SHP77 (cell line): ENCODE data around the gene ISY1.
A peak's percentile ranks its signal among the peaks of the same experiment; 100 is the strongest.
"Not testable (repeated sequence)": the region's sequence is repeated elsewhere in the genome, so short reads cannot be mapped to it uniquely, and the experiment has no call there.

Source experiments
- DNase-seq, 2 experiments: peaks; one replicate each; lab custom pipeline; 2025; lab: John Stamatoyannopoulos, UW

The ISY1 gene

DNA sequence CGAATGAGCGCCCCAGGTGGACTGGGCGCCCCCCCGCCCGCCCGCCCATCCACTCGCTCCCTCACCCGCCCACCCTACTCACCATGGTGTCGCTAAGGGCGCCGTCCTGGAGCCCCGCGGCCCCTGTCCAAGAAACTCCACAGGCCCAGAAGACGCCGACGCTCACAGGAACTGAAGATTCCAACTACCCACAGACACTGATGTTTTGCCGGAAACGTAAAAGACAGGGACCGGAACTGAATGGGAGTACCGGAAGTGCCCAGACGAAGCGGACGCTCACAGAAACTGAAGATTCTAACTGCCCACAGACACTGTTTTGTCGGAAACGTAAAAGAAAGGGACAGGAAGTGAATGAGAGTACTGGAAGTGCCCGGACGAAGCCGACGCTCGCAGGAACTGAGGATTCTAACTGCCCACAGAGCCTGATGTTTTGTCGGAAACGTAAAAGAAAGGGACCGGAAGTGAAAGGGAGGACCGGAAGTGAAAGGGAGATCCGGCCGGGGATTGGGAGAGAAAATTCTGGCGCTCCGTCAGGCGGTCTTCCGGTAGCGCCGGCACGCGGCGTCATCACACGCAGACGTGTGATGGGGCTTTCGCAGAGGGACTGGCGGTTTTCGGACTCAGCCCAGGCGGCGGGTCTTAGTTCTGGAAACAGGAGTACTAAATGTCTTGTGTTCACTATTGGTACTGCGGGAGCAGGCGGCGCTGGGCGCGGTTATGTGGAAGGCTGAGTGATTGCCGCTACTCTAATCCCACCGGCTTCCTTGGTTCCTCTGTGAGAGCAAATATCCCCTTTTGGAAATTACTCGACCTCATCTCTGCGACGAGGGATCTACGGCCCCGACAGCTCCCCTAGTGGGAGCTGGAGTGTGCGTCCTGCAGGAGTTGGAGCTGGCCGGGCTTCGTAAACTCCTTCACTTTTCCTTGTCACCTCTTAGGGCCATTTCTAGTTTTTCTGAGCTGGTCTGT is at the start of gene ISY1:
TSS of gene ISY1 (minus strand) at position 173 of the 969 bp plus-strand sequence. CDS start at position 85, 88 bp downstream.
- peak; percentile 88 to 97 for DNase-seq

- no peak for DNase-seq
These were observed 46.6 kb upstream of the ISY1 start for GRCh38 chr3:129207479-129207878.

GRCh38 chr3:129205109-129205832 is 44.4 kb upstream of the ISY1 start:
- no peak for DNase-seq

GRCh38 chr3:129204473-129204872 is 43.6 kb upstream of the ISY1 start:
- no peak for DNase-seq

DNA sequence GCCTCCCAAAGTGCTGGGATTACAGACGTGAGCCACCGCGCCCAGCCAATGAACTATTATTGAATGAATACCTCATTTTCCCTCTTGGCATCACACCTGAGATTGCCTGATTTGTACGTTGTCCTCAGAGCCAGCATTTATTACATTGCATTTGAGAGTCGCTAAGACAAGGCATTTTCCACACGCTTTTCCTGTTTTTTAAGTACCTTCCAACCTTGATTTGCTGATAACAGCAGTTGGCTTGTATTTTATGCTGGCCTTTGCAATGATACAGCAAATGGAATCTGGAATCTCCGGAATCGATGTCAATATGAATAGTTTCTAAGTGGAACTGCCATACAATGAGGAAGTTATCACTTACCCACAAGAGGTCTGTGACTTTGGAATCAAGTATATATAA is 38.5 kb upstream of the ISY1 start:
- DNase-seq = no peak

DNA sequence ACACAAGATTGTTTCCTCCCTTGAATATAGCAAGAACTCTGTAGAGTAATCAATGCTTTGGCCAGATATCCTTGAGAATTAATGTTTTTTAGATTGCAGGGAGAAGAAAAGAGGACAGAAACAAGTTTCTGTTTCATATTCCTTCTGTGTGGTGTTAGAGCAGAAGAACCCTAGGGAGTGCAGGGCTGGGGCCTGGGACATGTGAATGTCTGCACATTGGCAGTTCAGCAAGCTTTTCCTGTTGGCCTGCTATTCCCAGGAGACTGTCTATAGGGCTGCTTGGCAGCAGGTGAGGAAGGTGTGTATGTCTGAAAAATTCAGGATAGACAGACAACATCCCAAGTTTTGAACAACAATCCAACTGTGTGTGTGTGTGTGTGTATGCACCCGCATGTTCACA is 36.5 kb upstream of the ISY1 start:
- no peak for DNase-seq

DNA sequence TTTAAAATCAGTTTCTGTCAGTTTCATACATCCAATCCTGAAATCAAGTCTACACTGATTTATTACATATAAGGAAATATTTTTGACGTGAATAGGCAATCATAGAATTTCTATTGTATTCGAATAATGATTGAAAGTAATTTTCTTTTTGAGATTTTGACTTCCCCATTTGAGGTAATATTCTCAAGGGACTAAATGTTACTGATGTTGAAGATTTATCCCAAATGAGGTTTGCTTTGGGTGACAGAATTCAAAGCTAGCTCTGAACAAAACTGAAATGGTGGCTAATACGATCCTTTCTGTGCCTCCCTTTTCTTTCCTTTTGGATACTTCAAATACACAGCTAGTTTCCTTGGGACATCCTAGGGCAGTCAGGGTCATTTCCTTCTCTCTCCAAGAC is 35.7 kb upstream of the ISY1 start:
- no peak for DNase-seq

DNA sequence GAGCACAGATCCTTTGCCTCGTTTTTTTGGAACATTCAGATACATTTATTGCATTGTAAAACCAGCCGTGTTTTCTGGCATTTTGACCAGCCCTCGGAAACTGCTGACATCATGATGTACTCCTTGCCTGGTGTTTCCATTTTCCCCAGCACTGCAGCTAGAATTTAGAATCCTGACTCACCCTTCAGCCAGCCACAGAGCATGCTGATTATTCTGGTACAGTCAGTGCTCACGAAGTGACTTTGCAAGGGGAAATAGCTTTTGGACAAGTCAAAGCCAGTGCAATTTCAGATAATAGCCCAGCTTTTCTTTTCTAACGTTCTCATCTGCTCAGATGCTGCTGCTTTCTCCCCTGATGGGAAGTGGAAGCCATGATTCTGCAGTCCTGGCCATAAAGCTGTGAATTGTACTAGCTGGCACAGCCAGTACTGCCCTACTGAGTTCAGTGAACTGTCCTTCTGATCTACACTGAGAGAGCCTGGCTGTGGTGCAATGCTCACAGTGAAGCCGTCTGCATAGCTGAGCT is 34.9 kb upstream of the ISY1 start:
- no peak for DNase-seq

DNA sequence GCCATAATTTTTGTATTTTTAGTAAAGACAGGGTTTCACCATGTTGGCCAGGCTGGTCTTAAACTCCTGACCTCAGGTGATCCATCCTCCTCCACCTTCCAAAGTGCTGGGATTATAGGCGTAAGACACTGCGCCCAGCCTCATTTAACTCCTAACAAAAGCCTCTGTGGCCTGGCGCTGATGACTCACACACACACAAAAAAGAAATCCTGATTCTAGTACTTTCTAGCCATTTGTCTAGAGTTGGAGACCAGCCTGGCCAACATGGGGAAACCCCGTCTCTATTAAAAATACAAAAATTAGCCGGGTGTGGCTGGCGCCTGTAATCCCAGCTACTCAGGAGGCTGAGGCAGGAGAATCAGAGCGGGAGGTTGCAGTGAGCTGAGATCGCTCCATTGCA is 28.9 kb upstream of the ISY1 start:
- DNase-seq = not testable (repeated sequence)

GRCh38 chr3:129187857-129188256 is 27.0 kb upstream of the ISY1 start:
- no peak for DNase-seq

- DNase-seq = no peak
These were observed 24.9 kb upstream of the ISY1 start for GRCh38 chr3:129185783-129186182.

GRCh38 chr3:129184784-129185542 is 24.1 kb upstream of the ISY1 start:
- DNase-seq = not testable (repeated sequence)

GRCh38 chr3:129184396-129184657 is 23.5 kb upstream of the ISY1 start:
- DNase-seq = peak in 1 of 2 experiments; percentile 26

- peak; percentile 90 to 91 for DNase-seq
These were observed 22.9 kb upstream of the ISY1 start, which contains the start of gene CNBP for GRCh38 chr3:129183569-129184395. Gene CNBP (minus strand): TSS chr3:129183896. CDS start chr3:129171757, 12,139 bp downstream.

DNA sequence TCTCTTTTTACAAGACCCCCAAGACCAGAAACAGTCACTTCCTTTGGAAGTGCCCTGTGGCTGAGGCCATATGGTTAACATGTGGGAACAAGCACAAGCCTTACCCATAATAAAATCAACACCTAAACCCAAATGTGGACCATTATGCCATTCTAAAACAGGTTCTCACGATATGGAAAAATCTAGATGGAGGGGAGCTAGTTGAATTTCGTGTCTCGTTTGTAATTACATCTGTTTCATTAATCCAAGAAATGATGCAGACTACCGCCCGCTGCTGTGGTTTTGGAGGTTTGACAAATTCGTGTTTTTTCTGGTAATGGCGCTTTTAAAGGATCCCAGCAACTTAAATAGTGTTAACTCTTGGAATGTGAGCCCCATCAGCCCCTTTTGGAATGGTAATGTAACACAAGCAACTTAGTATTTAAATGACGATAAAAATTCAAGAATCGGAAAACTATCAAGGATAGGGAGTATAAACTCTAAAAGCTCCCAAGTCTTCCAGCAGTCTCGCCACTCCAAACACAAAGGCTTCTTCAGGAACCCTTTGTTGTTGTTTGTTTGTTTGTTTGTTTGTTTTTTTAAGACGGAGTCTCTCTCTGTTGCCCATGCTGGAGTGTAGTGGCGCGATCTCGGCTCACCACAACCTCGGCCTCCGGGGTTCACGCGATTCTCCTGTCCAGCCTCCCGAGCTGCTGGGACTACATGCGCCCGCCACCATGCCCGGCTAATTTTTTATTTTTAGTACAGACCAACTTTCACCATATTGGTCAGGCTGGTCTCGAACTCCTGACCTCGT is 21.7 kb upstream of the ISY1 start:
- no peak for DNase-seq

- no peak for DNase-seq
These were observed 21.0 kb upstream of the ISY1 start for GRCh38 chr3:129181819-129182218.

- no peak for DNase-seq
These were observed 19.6 kb upstream of the ISY1 start for GRCh38 chr3:129180461-129180860.

- no peak for DNase-seq
These were observed 15.2 kb upstream of the ISY1 start for GRCh38 chr3:129176051-129176450.

- no peak for DNase-seq
These were observed 12.9 kb upstream of the ISY1 start for GRCh38 chr3:129173725-129174124.

GRCh38 chr3:129173206-129173605 is 12.3 kb upstream of the ISY1 start:
- no peak for DNase-seq
